ENCODE measurements around the gene RNPEPL1.
"Not testable (repeated sequence)": the region's sequence is repeated elsewhere in the genome, so short reads cannot be mapped to it uniquely, and the experiment has no call there.

GRCh38 chr2:240563231-240563630 is 5.1 kb upstream of the RNPEPL1 start:
- TF ChIP-seq POLR2AphosphoS5 (IDR thresholded peaks at IDR 0.05; ENCODE audit: low read depth, low read length); CTCF (IDR thresholded peaks at IDR 0.05); REST (IDR thresholded peaks at IDR 0.05; ENCODE audit: insufficient read depth in 1 of 2, low read depth in 2 of 2, low read length in 1 of 2): not testable (repeated sequence)
